ENCODE results near the gene RIN3. TPM values are rescaled to one million over a fixed set of nuclear protein-coding genes. Genes with fewer than 3 reads are reported as not detected.
"Not testable (repeated sequence)": the region's sequence is repeated elsewhere in the genome, so short reads cannot be mapped to it uniquely, and the experiment has no call there.

Gene RIN3
- polyA plus RNA-seq, 3 donors: 2.2 to 12.3 (median 10.8) TPM

DNA sequence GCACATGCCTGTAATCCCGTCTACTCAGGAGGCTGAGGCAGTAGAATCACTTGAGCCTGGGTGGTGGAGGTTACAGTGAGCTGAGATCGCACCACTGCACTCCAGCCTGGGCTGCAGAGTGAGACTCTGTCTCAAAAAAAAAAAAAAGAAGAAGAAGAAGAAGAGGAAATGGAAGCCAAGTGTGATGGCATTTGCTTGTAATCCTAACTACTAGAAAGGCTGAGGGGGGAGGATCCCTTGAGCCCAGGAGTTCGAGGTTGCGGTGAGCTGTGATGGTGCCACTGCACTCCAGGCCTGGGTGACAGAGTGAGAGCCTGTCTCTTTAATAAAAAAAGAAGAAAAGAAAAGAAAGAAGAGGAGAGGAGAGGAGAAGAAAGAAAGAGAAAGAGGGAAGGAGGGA, 182.8 kb downstream of the RIN3 start:
- WGBS, 3 donors: 67 to 85% (median 68%) methylated on average over 4 of the region's 4 CpGs
- no peak overlapping the region for H3K27ac ChIP-seq (ENCODE audit: low read depth, low read length)

DNA sequence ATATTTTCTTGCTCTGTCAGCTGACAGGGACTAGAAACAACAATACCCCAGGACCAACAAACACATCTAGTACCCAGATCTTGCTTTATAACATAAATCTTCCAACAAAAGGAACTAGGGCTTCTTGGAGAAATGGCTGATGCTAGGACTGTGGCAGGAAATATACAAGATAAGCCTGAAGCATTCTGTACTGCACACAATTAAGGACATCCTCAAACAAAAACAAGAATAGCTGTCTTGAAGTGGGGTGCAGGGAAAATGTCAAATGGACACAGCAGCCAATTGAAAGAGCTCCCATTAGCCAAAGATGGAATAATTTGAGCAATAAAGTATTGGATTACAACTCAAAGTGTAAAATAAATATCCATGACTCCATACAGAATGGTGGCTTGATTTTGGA, 184.8 kb downstream of the RIN3 start:
- no peak overlapping the region for H3K27ac ChIP-seq (ENCODE audit: low read depth, low read length)

DNA sequence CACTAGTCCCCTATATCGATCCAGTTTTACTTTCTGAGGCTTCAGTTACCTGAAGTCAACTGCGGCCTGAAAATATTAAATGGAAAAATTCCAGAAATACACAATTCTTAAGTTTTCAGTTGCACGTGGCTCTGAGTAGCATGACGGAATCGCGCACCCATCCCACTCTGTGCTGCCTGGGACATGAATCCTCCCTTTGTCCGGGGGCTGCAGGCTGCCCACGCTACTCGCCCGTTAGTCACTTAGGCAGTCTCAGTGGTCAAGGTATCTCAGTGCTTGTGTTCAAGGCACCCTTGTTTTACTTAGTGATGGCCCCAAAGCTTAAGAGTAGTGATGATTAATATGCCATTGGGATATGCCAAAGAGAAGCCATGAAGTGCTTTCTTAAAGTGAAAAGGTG, 188.2 kb downstream of the RIN3 start:
- 88 to 90% (median 90%) methylated on average over 10 of the region's 10 CpGs for WGBS, 3 donors

DNA sequence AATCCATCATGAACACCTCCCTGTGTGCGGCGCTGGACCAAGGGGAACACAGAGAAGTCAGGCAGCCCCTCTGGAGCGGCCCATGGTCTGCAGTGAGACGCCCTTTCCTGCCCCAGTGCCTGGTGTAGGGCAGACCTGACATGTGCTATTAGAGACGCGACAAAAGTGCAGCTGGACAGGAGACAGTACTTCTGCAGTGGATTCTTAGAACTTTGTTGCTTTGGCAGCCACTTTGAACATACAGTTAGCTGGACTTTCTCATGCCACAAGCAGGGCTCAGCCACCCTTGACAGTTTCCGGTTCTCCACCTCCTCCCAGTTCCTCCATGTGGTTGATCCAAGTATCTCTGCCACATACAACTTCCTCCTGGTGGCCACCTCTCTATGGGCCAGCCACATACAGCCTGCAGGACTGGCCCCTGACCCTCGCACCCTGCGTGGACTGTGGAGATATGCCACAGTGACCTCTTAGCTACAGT, 188.9 kb downstream of the RIN3 start:
- H3K27ac ChIP-seq (ENCODE audit: low read depth, low read length): no peak overlapping the region
- 65 to 90% (median 76%) methylated on average over 9 of the region's 9 CpGs for WGBS, 3 donors

More for the DNA sequence above, 188.2 kb downstream of the RIN3 start:
- no peak overlapping the region for H3K27ac ChIP-seq (ENCODE audit: low read depth, low read length)

DNA sequence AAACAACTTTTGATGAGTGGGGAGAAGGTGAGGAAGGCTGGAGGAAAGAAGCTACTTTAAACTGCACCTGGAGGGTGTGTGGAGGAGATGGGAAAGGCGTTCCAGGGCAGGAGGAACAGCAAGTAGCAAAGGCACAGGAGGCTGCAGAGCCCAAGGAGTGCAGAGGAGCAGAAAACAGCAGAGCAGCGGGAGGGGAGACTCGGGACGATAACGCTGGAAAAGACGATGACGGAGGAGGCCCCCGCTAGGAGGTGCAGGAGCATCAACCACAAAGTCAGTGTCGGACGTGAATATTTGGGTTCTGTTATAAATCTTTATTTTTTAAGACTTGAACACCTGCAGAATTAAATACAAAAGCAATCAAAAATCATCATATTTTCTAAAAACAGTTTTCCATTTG, 189.9 kb downstream of the RIN3 start:
- 95 to 96% (median 96%) methylated on average over 10 of the region's 10 CpGs for WGBS, 3 donors
- no peak overlapping the region for H3K27ac ChIP-seq (ENCODE audit: low read depth, low read length)

DNA sequence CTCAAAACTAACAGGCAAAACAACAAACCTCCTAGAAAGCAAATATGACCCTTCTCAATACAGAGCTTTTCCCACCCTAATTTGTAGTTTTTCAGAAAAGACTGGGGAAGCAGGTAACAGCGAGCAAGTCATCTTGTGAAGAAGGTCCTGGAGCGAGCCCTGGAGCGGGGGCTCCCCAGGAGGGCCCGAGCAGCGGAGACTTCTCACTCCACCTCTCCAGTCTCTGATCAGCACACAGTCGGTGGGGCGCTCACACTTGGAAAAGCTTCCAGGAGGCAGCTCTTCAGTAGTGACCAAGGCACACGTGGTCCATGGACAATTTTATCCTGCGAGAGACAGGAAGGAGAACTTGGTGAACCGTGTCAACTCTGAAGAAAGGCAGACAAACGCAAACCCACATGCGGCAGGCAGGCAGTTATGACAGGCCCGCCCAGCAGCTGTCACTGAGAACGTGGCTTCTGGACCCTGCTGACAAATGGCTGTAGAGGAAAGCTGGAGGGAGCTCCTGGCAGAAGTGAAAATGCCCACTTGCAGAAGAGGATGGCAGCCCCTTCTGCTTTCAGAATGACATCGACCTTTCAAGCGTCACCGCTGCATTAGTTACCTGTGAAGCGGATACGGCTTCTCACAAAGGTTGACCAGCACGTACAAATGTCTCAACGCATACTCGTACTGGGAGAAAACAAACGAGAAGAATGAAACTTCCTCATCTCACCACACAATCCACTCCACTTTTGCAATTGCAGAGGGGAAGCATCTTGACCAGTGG, 190.6 kb downstream of the RIN3 start:
- WGBS, 3 donors: 60 to 91% (median 63%) methylated on average over 23 of the region's 23 CpGs
- no peak overlapping the region for H3K27ac ChIP-seq (ENCODE audit: low read depth, low read length)

DNA sequence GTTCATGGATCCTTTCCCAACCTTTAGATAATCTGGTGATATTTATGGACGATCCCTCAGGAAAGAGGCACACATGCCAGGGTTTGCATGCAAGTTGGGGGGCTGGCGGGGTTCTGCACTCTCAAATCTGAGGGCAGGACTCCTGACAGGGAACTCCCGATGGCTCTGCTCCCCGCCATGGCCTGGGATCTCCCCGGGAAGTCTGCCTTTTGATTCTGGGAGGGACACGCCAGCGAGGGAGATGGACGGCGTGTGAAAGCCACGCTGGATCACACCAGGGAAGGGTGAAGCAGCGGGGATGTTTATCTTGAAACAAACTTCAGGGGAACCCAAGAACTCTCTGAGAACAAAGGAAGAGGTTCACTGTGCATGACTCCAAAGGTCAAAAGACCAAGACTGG, 191.2 kb downstream of the RIN3 start:
- no peak overlapping the region for H3K27ac ChIP-seq (ENCODE audit: low read depth, low read length)
- WGBS, 3 donors: 81 to 92% (median 86%) methylated on average over 11 of the region's 11 CpGs

DNA sequence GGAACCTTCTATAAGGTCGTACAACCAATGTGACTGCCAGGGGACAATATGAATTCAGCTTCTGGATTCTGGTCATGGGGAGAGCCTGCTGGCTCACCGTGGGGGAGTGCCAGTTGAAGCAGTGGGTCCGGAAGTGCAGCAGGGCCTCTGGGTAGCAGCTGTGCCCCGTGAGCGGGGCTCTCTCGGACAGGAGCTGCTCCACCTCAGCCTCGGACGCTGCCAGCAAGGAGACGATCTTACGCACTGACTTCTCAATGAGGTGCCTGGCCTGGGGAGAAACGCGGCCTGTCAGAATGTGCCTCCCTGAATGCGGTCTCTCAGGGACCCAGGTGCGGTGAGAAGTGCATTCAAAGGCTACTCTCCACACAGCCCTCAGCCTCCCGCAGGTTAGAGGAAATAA, 192.8 kb downstream of the RIN3 start:
- WGBS, 3 donors: 86 to 95% (median 94%) methylated on average over 15 of the region's 15 CpGs
- no peak overlapping the region for H3K27ac ChIP-seq (ENCODE audit: low read depth, low read length)

DNA sequence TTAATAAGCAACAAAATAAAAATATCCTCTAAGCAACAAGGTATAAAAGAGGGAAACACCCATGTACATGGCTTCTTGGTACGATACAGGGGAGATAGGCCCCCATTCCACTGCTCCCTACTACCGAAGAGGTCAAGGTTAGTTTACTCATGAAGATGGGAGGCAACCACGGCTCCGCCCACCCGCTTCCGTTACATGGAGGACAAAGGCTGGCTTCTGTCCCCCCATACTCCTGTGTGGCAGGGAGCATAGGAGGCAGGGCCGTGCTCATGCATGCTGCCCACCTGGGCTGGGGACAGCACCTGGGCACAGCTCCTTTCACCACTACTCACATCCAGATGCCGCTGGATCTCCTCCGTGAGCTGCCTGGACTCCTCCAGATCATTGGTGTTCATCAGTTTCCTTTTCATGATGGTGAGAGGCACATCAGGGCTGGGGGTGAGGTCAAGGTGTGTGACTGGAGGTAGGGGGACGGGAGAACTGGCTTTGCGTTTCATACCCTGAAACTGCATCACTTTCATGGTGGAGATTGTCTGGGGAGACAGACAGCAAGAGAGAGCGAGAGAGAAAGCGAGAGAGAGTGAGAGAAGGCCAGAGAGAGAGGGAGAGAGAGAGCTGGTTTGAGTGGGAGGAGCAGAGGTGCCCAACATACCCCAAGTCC, 195.9 kb downstream of the RIN3 start:
- 87 to 94% (median 89%) methylated on average over 13 of the region's 13 CpGs for WGBS, 3 donors
- H3K27ac ChIP-seq (ENCODE audit: low read depth, low read length): no peak overlapping the region

DNA sequence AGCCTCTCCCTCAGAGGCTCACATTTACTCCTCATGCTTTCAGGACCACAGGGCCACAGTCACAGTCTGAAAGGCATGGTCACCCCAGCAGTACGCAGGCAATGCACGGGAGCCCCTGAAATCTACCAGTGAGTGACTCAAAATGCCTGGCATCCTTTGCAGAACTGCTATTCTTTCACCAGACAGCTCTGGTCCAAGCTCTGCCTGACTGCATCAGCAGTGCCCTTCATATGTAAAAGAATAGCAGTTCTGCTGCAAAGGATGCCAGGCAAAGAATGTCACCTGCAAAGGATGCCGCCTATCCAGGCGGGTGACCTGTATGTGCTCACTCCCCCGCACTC, 196.4 kb downstream of the RIN3 start:
- WGBS, 3 donors: 94 to 98% (median 97%) methylated on average over 5 of the region's 5 CpGs
- H3K27ac ChIP-seq (ENCODE audit: low read depth, low read length): no peak overlapping the region

DNA sequence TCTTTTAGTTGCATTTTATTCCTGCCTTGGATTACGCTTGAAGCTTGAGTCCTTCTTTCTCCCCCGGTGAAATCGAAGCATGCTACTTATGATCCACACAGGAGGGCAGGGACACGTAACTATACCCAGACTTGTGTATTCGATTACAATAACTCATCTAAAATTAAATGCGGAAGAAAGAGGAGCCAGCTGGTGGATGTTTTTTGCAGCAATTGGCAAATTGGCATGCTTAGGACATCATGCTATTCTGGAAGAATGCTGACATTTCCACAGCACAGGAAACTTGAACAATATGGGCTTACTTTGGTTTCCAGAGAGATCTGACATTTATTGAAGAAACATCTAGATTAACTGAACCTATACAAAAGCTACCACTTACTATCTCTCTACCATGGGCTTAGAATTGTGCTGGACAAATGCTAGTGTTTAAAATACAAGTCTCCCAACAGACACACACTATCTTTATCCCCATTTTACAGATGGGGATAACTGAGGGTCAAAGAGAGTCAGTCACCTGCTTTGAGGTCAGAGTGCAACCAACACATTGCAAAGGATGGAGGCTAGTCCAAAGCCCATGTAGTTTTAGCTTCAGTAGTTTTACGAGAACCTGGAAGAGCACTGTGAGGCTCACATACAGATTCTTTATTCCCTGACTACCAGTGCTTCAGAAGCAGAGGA, 198.5 kb downstream of the RIN3 start:
- WGBS, 3 donors: 87 to 94% (median 92%) methylated on average over 7 of the region's 7 CpGs
- H3K27ac ChIP-seq (ENCODE audit: low read depth, low read length): no peak overlapping the region

DNA sequence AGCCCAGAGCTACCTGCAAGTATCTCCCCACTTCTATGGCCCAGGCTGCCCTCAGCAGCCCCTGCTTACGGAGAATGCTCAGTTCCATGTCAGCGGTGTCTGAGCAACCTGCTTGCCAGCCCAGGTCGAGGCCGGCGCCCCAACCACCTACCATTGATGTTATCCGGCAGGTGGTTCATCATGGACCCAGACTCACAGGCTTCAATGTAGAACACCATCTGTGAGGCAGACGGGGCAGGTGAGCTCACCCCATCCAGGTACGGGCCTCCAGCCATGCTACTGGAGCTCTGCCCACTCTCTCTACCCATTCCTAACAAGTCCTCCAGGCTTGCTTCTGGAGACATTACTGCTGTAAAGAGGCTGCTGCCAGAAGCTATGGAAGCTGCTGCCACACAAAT, 199.1 kb downstream of the RIN3 start:
- WGBS, 3 donors: 93 to 99% (median 97%) methylated on average over 8 of the region's 8 CpGs
- H3K27ac ChIP-seq (ENCODE audit: low read depth, low read length): no peak overlapping the region

DNA sequence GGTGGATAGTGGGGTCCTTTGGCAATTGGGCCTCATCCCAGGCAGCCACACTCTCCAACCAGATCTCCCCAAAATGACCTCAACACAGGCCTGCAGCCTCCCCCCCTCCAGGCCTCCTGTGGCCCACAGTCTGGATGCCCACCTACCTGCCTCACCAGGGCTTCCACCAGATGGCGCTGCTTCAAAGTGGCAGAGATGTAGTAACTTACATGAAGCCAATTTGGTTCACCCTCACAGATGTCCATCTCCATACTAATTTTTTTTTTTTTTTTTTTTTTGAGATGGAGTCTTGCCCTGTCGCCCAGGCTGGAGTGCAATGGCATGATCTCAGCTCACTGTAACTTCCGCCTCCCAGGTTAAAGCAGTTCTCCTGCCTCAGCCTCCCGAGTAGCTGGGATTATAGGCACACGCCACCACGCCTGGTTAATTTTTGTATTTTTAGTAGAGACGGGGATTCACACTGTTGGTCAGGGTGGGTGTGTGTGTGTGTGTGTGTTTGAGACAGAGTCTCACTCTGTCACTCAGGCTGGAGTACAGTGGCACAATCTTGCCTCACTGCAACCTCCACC, 201.2 kb downstream of the RIN3 start:
- WGBS, 3 donors: 74 to 78% (median 76%) methylated on average over 7 of the region's 7 CpGs
- not testable (repeated sequence) for H3K27ac ChIP-seq (ENCODE audit: low read depth, low read length)

DNA sequence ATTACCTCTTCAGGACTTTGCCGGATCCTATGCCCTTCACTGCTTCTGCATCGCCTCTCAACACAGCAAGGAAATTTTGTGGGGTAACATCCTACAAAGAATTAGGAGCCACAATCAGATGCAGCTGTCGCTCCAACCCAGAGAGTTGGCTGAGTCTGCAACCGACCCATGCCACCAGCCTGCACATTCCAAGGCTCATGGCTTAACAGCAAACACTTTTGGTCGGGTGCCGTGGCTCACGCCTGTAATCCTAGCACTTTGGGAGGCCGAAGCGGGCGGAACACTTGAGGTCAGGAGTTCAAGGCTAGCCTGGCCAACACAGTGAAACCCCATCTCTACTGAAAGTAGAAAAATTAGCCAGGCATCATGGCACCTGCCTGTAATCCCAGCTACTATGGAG, 202.6 kb downstream of the RIN3 start:
- no peak overlapping the region for H3K27ac ChIP-seq (ENCODE audit: low read depth, low read length)
- 90 to 96% (median 94%) methylated on average over 10 of the region's 10 CpGs for WGBS, 3 donors

DNA sequence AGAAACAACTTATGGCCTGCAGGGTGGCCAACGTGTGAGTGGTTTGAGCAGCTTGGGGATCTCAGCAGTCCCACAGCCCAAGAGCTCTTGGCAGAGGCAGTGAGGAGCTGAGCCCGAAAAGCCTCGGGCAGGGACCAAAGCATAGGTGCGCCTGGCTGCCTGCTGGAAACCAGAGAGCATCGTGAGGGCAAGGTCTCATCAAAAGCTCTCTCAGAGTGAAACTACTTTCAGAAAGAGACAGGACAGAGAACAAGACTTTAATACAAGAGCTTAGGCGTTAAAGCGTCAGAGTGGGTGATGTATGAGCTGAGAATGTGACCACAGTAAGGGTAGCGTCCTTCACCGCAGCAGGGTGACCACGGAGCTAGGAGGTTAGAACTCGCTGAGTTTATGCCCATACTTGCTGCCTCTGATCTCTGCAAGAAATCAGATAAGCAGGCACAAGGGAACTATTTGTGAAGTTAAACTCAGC, 204.0 kb downstream of the RIN3 start:
- 65 to 80% (median 75%) methylated on average over 11 of the region's 11 CpGs for WGBS, 3 donors
- no peak overlapping the region for H3K27ac ChIP-seq (ENCODE audit: low read depth, low read length)

DNA sequence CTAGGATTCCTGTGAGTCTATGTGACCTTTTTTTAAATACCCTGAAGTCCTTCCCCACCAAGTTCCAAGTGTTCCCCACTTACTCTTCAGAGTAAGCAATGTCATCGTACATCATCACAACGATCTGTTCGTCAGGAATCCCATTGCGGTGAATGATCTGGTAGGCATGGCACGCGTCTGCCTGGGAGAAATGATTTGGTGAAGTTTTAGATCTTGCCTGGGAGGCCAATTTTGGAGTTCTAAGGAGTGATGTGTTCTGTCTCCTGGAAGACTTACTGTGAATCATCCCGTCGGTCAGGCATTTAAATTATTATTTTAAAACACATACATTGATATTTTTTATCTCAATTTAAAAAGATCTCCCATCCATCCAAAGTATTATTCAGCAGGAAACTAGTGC, 205.1 kb downstream of the RIN3 start:
- WGBS, 3 donors: 79 to 93% (median 92%) methylated on average over 8 of the region's 8 CpGs
- no peak overlapping the region for H3K27ac ChIP-seq (ENCODE audit: low read depth, low read length)

DNA sequence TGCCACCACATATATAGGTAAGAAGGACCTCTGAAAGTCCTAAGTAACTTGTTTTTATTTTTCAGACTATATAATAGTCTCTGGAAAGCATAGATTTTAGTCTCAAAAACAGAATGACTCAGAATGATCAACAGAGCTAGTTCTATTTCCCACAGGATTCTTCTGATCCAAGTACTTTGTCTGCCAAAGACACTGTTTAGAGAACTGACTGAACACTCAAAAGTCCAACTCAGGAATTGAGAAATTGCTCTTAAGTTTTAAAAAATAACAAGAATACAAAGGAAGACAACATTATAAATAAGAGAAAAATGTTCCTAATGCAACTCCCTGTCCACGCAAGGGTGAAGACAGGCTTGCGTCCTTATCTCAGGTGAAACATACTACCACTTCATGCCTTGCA, 205.8 kb downstream of the RIN3 start:
- WGBS, 3 donors: 67 to 79% (median 69%) methylated on average over 2 of the region's 2 CpGs
- H3K27ac ChIP-seq (ENCODE audit: low read depth, low read length): no peak overlapping the region

DNA sequence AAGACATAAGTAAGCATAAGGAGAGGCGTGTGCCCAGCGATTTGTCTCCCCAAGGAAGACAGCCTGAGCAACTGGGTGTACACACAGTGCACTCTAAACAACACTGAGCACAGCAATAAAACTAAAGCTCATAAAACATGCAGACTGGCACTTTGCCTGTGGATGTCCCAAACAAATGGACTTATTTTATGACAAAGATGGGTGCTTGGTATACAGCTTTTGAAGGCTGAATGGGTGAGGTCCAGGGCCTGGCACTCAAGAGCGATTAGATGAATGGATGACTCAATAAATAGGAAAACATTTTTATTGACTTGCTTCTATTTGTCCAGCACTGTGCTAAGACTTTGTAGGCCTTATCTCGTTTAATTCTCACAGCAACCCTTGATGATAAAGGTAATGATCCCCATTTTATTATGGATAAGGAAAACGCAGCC, 206.3 kb downstream of the RIN3 start:
- WGBS, 3 donors: 53 to 66% (median 55%) methylated on average over 5 of the region's 5 CpGs
- H3K27ac ChIP-seq (ENCODE audit: low read depth, low read length): no peak overlapping the region

All from adipose tissue (tissue), 3 donors.